GM10847 (cell line): ENCODE results near the gene LMO4.

Source experiments
- POLR2A ChIP-seq: IDR thresholded peaks from 2 replicates; pipeline ENCODE4 v1.6.1; 2011; ENCODE audit not compliant: insufficient read length; ENCODE audit errors: extremely low read depth

The LMO4 gene

DNA sequence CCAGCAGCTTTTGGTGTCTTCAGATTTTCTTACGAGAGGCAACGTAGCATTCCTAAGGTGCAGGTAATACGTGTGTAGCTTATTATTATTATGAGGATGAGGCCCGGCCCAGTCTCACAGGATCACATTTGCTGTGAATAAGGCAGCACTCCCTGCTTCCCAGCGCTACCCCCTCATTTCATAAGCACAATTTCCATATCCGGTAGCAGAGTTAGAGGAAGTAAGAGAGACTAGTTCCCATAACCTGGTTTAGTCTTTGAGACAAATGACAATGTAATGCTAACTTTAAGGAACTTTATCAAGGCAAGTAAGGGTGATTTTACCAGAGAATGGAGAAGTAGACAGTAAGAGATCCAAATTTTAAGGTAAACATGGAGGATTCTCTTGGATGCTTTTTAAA, 14.6 kb upstream of the LMO4 start:
- no peak for TF ChIP-seq POLR2A

DNA sequence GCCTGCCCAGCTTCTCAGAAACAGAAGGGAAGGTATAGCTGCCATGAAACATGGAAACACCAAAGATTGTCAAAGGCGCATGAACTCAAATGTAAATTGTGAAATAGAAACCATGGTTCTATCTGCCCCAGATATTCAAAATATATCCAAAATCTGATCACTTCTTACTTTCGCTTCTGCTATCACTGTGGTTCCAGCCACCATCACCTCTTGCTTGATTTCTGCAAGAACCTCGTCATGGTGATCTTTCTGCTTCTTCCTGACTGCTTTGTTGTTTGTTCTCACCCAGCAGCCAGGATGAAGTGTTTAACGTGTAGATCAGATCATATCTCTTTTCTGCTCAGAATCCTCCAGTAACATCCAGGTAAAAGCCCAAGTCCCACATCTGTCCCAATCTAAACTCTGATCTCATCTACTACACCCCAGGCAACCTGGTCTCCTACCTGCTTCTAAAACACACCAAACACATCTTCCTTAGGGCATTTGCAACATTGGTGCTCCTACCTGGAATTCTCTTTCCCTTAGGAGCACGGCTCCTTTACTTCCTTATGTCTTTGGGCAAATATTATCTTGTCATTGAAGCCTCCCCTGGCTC, 10.5 kb upstream of the LMO4 start:
- TF ChIP-seq POLR2A, result no peak

DNA sequence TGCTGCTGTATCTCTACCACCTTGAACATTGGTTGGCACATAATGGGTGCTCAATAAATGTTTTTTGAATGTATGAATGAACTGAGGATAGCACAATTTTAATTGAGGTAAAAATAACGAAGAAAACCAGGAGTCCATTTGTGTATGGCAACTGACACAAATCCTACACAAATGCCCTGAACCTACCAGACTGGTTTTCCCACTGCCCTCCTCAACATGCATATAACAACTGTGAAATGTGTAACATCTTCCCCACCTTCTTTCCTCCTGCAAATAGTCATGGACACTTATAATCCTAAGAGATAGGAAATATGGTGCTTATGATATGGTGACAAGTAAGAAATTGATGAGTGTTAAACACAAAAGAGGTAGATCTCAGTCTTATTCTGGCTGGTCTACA, 9.9 kb upstream of the LMO4 start:
- TF ChIP-seq POLR2A, result no peak

DNA sequence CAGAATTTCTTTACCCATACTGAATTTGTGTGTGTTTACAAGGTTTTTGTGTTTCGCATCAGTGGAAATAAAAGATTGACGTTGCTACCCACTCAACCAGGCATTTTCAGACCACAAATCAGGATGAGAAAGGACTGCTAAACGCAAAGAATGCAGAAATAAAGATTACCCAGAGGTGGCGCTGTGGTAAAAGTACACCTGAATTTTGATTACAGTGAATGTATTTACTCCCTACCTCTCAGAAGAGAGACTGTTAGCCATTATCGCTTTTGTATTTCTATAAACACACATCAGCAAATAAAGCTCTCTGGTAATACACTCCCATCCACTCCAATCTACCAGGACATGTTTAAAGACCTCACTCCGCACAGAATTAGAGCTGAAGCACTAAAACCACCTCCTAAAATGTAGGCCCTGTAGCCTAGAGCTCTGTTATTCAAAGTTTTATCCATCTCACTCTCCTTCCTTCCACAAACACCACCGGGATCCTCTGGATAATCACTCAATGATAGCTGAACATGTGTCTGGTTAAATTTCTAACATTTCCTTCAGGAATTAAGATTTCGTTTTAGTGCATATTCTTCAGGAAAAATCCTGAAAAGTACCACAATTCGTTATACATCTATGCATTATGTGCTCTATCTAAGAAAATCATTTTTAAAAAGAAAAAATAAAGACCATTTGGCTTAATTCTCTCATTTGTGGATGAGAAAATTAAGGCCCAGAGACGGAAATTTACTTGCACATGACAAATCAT, 2.5 kb upstream of the LMO4 start:
- TF ChIP-seq POLR2A, result no peak

DNA sequence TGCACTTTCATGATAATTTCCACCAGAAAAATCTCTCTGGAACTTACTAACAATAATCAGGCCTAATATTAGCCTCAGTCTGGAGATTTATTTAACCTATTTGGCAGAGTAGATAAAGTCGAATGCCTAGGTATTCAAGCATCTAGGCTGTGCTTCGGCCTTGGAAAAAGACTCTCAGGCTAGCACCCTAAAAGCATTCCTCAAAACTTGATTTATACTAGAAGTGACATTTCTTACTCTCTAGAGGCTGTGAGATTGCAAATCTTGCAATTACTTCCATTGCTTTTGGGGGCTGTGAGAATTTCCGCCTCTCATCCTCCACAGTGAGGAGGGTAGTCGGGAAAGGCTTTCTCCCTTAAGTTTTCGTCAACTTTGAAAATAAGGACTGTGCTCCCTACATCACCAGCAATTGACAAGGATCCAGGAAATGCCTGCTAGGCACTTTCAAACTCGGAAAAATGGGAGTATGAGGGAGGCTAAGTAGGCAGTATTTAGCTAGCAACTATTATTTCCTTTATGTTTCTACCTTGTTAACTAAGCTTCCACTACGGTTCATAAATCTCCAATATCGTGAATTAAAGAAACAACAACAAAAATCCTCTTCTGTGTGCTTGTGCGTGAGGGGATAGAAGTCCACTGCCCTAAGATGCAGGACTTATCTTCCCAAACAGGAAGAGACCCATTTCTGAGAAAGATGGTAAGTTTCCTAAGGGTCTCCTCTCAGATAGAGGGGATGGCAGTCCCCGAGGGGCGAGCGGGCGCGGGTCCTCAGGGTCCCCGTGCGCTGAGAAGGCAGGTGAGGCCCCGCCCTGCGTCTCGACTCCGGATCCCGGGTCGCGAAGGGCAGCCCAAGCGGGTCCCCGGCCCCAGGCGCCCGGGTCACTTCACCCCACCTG, 1.1 kb upstream of the LMO4 start:
- no peak for TF ChIP-seq POLR2A

DNA sequence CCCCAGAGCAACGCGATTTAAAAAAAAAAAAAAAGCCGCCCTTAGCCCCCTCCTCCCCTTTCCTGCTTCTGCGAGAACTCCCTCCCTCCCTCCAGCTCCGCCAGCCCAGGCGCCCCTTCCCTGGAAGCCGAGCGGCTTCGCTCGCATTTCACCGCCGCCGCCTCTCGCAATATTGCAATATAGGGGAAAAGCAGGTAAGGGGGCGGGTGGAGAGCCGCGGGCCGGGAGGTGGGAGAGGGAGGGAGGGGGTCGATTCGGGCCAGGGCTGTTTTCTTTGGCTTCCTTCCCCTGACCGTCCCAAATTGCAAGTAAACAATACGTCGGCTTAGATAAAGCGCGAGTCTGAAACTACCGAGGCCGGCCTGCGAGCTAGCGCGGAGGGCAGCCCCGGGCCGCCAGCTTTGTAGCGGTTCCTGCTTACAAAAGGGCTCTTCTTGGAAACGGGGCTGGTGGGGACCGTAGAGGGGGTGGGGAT, 408 bp downstream of the LMO4 start:
- no peak for TF ChIP-seq POLR2A

DNA sequence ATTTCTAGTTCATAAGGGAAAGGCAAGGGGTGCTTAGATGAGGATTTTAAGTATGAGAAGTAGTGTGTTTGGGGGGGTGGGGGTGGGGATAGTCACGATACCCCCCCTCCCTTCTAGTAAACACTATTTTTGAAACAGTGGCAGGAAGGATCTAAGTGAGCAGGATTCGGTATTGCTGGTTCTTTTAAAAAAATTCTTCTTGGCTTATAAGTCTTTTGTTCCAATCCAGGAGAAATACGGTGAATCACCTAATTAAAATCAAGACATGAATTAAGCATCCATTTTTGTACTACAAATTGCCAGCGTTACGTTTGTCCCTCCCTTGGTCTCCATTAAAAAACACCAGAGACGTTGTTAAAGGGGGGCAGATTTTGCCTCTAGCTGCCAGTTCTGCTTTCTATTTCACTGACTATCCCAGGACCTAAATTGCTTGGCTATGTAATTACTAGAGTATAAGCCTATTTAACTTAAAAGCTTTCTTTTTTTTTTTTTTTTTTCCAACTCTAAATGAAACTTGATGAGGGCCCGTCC, 911 bp downstream of the LMO4 start:
- TF ChIP-seq POLR2A, result no peak

DNA sequence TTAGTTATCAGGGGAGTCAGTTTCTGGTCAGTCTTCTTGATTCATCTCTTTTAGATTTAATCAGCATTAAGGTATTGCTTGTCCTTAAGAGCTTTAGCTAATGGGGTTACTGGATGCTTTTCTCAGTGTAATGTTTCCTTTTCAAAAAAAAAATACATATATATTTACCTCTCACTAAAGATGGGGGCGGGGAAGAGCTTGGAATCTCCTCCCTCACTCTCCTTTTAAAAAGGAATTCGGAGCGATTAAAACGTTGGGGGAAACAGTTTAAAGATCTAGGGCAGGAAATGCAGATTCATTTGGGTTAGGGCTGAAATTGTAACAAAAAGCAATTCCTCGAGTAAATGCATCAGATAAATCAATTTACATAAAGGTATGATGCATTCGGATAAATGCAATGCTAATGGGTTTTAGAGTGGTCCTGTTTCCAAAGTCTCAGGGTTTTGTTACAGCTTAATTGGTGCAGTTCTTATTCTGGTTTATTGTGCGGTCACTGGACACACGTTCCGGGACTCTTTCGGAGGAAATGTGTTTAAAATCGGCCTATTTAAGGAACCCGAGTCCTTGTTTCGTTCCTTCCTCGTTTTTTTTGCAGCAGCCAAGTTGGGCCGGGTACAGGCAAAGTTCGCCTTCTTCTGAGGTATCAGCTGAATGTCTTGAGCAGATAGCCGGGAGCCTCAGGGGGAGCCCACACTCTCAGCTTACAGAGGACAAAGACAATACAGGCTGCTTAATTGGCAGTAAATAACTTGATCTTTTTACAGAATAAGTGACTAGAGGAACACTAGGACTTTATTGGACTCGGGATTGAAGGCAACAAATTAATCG, 1.6 kb downstream of the LMO4 start:
- no peak for TF ChIP-seq POLR2A

DNA sequence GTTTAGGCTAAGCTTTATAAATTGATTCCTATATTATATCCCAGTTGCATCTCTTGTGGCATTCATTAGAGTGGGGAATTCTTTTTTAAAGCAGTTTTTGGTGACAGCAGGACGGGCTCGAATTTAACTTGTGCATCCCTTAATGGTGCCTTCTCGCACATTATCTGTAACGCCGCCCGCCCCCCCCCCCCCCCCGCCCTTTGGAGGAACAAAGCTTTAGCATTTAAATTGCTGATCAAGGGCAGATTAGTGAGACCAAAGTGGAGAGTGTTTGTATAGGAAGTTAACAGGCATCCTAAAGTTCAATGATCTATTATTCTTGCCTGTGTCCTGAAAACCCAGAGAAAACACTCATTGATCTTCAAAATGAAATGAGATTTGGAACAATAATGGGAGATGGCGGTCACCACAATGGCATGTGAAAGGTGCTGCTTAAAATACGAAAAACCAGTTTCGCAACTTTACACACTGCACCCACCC, 2.2 kb downstream of the LMO4 start:
- no peak for TF ChIP-seq POLR2A

DNA sequence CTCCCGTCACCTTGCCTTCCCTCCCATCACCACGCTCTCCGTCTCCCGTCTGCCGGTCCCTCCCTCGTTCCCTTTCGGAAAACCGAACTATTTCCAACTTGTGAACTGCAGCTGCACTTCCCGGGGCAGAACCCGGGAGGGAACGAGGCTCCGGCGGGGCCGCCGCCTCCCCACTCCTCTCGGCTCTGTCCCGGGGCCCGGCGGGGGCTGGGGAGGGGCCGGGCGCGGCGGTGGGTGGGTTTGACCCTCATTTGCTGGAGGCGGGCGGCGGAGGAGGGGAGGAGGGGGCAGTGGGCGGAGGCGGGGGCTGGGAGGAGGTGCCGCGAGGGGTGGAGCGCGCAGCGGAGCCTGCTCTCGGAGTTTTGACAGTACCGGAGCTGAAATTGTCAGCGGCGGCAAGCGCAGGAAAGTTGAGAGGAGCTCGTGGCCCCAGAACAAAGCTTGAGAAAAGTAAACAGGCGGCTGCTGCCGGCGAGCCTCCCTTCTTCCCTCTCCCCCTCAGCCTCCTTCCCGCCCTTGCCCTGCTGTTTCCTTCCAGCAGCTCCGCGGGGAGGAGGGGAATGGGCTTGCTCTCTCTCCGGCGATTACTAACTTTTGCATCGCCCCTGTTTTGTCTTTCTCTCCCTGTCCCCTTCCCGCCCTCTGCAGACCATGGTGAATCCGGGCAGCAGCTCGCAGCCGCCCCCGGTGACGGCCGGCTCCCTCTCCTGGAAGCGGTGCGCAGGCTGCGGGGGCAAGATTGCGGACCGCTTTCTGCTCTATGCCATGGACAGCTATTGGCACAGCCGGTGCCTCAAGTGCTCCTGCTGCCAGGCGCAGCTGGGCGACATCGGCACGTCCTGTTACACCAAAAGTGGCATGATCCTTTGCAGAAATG, 2.9 kb downstream of the LMO4 start:
- TF ChIP-seq POLR2A, result no peak

DNA sequence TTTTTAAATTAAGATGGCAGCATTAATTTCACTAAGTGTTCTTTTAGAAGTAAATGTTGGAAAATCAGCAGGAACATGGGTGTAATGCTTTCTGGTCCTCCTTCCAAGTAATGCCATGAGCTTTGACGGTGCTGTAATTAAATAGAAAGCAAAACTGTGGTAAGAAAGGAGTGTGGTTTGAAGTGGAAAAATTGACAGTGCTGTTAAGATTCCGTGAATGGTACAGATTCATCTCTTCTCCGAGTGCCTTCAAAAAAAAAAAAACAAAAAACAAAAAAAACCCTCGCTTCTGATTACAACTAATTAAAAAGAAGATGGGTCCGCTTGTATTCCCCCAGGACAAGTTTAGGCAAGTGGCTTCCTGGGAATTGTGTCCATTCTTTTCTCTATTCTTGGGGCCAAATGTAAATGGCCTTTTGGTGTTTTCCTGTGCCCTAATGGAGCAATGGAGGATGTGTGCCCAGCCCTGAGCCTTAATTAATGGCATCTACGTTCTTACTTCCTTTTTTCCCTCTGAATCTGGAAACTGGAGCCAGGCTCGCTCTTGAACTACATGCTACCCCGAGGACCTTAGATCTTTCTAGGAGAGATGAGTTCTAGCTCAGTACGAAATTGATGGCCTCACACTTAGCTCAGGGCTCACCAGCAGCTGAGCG, 5.1 kb downstream of the LMO4 start:
- TF ChIP-seq POLR2A, result no peak

DNA sequence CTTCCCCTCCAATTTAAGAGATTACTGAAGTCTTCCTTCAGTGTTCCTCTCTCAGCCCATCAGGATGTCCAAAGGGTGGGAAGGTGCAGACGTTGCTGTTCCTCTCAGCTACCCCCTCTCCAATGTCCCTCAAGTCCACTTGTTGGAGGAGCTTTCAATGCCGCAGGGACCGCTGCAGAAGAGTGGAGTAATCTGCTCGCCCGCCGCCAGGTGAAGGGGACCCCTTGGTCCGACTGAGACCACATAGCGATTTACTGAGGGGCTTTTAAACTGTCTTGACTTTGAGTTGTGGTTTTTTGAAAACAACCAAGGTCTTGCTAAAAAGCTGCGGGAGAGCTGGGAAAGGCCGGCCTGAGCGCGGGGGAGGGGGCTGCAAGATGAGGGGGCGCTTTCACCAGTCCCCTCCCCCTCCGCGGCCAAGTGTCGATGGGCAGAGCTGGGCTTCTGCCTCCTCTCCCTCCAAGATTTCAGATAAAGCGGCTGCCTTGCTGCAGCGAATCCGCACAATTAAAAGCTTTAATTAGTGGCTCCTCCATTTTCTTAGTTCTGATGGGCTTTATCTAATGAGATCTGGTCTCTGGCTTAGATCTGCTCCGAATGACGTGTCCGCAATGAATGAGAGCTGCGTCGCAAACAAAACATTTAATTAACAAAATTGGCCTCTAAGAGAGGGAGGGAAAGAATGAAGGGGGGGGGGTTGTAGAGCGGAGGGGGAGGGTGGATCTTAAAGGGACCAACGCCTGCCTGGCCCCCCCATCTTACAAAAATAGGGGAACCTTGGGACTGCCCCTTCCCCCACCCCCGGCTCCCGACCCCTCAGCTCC, 5.9 kb downstream of the LMO4 start:
- no peak for TF ChIP-seq POLR2A

DNA sequence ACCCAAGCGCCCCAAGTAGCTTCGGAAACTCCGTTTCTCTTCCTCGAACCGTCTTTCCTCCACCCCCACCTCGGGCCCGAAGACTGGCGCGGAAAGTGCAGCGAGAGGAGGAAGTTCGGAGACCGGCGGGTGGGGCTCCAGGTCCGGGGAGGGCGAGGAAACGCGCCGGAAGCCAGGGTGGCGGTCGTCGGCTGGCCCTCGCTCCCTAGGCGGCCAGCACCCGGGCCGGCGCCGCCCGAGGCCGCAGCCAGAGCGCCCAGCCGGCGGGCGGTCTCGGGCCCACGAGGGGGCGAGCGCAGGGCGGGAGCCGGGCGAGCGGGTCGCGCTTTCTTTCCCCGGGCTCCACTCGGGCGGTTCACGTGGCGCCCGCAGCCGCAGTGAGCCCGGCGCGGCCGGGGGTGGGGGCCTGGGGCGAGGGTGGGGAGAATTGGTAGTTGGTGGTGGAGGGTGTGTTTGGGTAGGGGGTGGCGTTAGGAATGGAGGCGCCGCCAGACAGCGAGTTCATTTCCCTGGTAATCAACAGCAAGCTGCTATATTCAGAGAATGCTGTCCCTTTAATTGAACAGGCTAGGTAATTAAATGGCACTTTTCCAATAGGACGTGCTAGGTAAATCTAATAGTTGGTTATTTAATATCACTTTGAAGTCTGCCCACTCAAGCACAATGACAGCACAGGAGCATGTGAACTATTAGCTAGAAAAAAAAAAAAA, 6.7 kb downstream of the LMO4 start:
- TF ChIP-seq POLR2A, result no peak
